NCI-H524 (cell line): ENCODE data around the gene CREG2.
"Not testable (repeated sequence)": the region's sequence is repeated elsewhere in the genome, so short reads cannot be mapped to it uniquely, and the experiment has no call there.

ENCODE experiments used
- DNase-seq, 2 experiments: peaks; one replicate each; lab custom pipeline; 2025; lab: John Stamatoyannopoulos, UW

CREG2 gene

GRCh38 chr2:101346909-101347308, 40.4 kb downstream of the CREG2 start:
- DNase-seq = no peak

GRCh38 chr2:101344137-101344536, 43.2 kb downstream of the CREG2 start:
- no peak for DNase-seq

GRCh38 chr2:101342625-101343008, 44.7 kb downstream of the CREG2 start:
- DNase-seq = no peak

GRCh38 chr2:101341901-101342624, 45.2 kb downstream of the CREG2 start:
- DNase-seq = peak; percentile 56 to 60

- DNase-seq = no peak
These were observed 45.9 kb downstream of the CREG2 start for GRCh38 chr2:101341421-101341820.

DNA sequence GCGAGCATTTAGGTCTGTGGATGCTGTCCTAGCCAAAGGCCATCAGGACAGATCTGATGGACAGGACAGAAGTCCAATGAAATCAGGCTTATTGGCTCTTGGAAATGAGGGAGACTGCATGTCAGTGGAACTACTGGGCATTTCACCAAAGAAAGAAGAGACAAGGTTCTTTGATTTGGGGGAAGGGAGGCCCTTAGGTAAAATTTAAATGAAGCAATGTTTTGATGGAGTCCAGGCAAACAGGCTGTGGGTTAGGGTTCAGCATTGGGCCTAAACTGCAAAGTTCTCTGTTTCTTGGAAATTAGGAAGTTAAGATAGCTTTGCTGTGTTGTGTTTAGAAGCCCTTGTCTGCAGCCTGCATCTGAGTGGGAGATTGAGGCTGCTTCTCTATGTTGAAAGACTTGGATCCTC, 47.2 kb downstream of the CREG2 start:
- no peak for DNase-seq

DNA sequence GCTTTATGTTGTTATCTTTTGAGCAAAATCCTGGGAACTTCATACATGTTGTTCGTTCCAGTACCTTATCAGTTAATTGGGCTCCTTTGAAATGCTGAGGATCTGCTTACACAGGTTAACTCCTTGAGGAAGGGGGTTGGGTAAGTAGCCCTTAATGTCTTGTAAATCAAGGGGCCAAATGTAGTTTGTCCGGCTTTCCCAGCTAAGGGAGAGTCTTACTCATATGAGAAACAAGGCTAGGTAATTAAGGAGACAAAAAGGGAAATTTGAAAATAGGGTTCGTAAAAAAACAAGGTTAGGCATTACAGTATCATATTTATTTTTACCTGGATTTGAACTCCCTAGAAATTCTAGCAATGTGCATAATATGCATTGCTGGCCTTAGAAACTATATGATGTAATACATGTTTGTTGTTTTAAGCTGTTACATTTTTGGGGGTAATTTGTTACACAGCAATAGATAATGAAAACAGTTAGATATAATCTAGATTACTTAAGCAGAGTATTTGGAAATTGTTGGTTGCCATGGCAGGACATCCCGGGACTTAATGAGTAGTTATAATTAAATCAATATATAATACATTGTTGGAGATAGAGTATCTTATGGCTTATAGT, 47.9 kb downstream of the CREG2 start:
- no peak for DNase-seq

DNA sequence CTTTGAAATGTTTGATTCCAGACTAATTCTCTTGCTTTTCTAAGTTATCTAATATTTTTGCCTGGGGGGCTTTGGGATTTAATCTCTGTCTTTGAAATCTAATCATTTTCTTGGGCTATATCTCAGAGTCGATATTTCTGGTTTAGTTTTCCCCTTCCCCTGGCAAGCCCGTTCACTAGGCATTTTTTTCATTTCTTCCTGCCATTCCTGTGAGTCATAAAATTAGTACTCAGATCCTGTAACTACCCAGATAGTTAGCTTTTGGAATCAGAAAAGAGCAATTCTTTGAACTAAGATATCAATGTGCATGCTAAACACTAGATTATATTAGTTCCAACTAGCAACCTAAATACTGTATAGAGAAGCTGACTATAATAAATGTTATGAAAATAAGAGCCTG, 49.4 kb downstream of the CREG2 start:
- DNase-seq = no peak

- DNase-seq = no peak
These were observed 54.2 kb downstream of the CREG2 start for GRCh38 chr2:101332885-101333766.

DNA sequence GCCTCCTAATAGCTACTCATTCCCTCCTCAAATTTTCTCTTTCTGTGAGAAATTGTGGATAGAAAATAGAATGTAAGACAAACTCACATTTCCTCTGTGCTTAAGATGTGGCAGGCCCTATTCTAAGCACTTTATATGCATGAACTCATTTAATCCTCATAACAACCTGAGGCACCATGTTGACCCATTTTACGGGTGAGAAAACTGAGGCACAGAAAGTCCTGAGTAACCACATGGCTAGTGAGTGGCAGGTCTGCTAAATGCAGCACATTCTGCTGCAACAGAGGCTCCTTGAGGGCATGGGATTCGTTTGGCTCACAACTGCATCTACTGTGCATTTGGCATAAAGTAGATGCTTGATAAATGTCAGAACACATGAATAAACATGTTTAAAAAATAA, 56.1 kb downstream of the CREG2 start:
- DNase-seq = no peak

- DNase-seq = no peak
These were observed 56.9 kb downstream of the CREG2 start for GRCh38 chr2:101330253-101330933.

DNA sequence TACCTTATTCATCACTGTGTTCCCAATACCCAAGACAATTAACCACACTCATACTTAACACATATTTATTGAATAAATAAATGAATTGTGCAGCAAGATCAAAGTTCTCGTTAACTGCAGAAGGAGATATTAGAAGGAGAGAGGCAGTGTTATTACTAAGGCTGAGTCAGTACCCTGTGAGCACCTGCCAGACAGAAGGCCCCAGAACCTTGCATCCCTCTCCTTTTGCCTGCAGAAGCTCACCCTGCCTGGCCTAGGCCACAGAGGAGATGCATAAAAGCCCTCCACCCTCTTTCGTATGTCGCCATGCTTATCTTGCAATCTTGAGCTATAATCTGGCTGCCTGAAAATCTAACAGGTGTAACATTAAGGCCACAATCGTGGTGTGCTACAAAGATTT, 58.3 kb downstream of the CREG2 start:
- peak in 1 of 2 experiments; percentile 35 for DNase-seq

GRCh38 chr2:101328474-101329007, 58.8 kb downstream of the CREG2 start:
- peak; percentile 6 to 49 for DNase-seq

GRCh38 chr2:101327863-101328394, 59.4 kb downstream of the CREG2 start:
- no peak for DNase-seq

DNA sequence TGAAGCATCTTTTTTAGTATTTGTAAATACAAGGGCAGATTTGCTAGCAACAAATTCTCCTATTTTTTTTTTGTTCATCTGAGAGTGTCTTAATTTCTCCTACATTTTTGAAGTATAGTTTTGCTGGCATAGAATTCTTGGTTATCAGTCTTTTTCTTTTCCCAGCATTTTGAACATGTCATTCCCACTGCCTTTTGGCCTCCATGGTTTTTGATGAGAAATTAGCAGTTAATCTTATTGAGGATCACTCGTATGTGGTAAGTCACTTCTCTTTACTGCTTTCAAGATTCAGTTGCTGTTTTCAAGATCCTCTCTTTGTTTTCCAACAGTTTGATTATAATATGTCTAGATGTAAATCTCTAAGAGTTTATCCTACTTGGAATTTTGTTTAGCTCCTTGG, 61.9 kb downstream of the CREG2 start:
- no peak for DNase-seq

DNA sequence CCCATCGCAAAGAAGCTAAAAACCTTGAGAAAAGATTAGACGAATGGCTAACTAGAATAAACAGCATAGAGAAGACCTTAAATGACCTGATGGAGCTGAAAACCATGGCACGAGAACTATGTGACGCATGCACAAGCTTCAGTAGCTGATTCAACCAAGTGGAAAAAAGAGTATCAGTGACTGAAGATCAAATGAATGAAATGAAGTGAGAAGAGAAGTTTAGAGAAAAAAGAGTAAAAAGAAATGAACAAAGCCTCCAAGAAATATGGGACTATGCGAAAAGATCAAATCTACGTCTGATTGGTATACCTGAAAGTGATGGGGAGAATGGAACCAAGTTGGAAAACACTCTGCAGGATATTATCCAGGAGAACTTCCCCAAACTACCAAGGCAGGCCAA, 70.7 kb downstream of the CREG2 start:
- DNase-seq = not testable (repeated sequence)

DNA sequence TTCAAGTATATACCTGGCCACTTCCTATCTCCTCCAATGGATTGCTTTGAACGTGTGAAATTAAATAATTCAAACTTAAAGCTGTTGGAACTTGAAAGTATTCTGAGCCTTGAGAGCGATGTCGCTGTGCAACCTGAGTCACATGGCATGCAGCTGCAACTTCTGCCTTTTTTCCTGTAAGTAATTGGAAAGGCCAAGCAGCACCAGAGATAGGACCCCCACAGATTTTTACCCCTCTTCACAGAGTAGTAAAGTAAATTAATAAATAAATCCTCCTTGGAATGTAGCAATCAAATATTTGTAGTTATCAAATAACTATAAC, 75.6 kb downstream of the CREG2 start:
- DNase-seq = no peak

GRCh38 chr2:101310834-101311695, 76.2 kb downstream of the CREG2 start:
- no peak for DNase-seq

DNA sequence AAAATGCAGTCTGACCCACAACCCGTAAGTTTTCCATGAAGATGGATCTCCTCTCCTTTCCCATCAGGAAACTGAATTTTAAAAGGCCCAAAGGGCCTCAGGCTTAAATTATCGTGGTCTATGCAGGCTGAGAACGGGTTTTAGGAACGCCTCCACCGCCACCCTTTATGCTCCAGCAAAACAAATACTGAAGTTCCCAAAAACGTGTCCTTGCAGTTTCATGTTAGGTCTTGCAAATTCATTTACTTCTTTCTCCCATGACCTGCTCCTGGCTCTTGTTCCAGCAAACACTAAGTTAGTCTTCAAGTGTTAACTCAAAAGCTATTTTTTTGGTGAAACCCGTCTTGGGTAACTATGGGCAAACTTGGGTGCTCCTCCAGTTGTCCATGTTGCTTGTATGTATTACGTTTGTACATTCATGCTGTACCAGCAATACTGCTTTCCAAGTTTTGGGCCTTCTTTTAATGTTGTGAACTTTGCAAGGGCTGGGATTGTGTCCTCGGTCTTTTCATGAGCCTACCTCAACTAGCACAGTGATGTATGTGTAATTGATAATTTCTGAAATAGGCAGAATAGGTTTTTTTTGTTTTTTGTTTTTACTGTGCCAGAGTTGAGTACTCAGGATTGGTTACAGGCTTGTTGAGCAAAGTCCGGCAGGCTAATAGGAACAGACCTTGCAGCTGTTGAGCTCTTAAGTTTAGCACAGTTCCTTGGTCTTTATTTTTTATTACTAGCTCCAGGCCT, 77.0 kb downstream of the CREG2 start:
- no peak for DNase-seq
